Left hindlimb (tissue), 1 donor: Measurements from ENCODE around the gene SUN1.
"Not testable (repeated sequence)": the region's sequence is repeated elsewhere in the genome, so short reads cannot be mapped to it uniquely, and the experiment has no call there.

Experiments used
- DNase-seq: peaks from one replicate; pipeline ENCODE4 v3.0.0-alpha.2; 2018

SUN1 gene

GRCh38 chr7:923108-924041 lies 91.1 kb downstream of the SUN1 start:
- DNase-seq, result peak; percentile 74

GRCh38 chr7:924042-924441 lies 91.8 kb downstream of the SUN1 start:
- not testable (repeated sequence) for DNase-seq
